ENCODE results near the gene STRN4.

STRN4 gene

DNA sequence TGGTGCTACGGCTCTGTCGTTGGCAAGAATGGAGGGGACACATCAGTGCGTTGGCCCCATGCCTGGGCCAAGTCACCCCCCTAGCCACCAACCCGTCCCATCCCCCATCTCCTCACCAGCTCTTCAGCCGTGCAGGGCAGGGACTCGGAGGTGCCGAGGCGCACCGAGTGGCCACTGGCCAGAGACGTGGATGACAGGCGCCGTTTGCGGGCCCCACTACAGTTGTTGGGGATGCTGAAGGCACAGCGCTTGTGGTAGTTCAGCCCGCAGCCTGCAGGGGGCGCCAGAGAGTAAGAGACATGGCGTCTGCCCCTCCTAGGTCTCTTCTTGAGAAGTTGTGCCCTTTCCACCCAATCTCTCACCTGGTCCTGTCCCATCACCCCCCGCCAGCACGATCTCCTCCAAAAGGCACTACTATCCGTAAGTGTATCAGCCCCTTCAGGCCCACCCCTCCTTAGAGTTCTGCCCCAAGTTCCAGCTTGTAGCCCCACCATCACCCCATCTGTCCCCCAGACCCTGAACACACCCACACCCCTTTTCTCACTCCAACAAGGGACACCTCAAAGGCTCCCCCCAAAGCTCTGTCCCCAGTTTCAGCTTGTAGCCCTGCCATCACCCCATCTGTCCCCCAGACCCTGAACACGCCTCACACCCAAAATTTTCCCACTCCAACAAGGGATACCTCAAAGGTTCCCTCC, 41.7 kb downstream of the STRN4 start:
- peak; percentile 92 for DNase-seq

GRCh38 chr19:46700704-46701103, 45.5 kb downstream of the STRN4 start:
- no peak for DNase-seq

GRCh38 chr19:46698395-46699321, 47.6 kb downstream of the STRN4 start:
- DNase-seq: no peak

DNA sequence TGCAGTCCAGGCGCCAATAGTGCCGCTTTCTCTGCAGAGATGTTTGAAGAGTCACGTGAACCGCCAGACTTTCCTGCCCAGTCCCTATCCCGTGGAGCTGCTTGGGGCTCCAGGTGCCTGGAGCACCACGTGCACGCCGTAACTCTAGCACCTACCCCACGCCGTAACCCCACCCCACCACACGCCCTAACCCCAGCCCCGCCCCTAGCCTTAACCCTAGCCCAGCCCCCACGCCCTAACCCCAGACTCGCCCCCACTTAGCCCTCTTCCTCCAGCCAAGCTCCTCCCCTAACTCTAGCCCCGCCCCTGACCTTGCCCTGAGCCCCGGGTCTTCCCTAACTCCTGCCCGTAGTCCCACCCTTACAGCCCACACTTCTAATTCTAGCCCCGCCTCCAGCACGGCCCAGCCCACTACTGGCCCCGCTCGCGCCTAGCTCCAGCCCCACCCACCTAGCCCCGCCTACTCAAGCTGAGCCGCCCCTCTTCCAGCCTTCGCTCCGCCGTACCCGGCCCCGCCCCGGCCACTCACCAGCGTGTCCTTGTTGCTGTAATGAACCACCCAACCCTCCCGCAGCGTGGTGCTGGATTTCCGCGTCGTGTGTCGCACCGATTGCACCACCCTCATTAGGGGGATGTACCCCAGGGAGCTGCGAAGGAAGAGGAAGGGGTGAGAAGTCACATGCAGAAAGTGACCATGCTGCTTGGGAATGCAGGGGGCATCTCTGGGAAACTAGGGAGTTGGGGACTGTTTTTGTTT, 48.9 kb downstream of the STRN4 start:
- DNase-seq: no peak

- no peak for DNase-seq
These were observed 49.4 kb downstream of the STRN4 start for GRCh38 chr19:46696866-46697203.

GRCh38 chr19:46696052-46696451, 50.2 kb downstream of the STRN4 start:
- DNase-seq: no peak

- no peak for DNase-seq
These were observed 52.5 kb downstream of the STRN4 start for GRCh38 chr19:46693760-46694159.

- DNase-seq: no peak
These were observed 53.1 kb downstream of the STRN4 start for GRCh38 chr19:46692918-46693722.

GRCh38 chr19:46691948-46692347, 54.3 kb downstream of the STRN4 start:
- no peak for DNase-seq

- DNase-seq: no peak
These were observed 55.1 kb downstream of the STRN4 start for GRCh38 chr19:46691104-46691503.

- DNase-seq: no peak
These were observed 56.9 kb downstream of the STRN4 start for GRCh38 chr19:46689358-46689757.

DNA sequence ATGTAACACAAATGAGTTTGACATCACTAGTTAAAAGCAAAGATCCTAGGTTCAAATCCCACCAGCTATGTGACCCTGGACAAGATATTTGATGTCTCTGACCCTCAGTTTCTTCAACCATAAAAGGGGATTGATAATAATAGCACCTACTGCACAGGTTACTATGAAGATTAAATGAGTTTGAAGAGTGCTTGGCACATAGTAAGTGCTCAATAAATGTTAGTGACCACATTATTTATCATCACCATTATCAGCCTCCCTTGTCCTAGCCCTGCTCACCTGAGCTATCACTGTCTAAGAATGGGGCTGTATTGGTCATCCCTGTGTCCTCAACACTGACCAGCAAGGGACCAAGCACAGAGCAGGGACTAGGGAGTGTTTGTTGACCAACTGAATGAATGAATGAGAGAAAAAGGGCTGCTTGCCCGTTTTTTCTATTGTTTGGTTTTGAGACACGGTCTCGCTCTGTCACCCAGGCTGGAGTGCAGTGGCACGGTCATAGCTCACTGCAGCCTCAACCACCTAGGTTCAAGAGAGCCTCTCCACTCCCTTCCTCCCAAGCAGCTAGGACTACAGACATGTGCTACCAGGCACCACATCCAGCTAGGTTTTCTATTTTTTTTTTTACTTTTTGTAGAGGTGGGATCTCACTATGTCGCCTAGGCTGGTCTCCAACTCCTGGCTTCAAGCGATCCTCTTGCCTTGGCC, 58.7 kb downstream of the STRN4 start:
- no peak for DNase-seq

DNA sequence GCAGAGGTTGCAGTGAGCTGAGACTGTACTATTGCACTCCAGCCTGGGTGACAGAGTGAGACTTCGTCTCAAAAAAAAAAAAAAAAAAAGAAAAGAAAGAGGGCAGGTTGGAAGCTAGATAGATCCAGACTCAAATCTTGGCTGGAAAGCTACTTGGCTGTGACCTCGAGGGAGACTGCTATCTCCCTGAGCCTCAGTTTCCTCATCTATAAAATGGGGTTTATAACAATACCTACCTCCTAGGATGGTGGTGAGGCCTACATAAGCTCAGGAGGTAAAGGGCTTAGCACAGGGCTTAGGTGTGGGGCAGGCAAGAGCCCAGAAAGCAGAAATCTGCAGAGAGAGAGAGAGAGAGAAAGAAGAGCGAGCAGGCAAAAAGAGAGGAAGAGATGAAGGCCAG, 61.1 kb downstream of the STRN4 start:
- DNase-seq: no peak

DNA sequence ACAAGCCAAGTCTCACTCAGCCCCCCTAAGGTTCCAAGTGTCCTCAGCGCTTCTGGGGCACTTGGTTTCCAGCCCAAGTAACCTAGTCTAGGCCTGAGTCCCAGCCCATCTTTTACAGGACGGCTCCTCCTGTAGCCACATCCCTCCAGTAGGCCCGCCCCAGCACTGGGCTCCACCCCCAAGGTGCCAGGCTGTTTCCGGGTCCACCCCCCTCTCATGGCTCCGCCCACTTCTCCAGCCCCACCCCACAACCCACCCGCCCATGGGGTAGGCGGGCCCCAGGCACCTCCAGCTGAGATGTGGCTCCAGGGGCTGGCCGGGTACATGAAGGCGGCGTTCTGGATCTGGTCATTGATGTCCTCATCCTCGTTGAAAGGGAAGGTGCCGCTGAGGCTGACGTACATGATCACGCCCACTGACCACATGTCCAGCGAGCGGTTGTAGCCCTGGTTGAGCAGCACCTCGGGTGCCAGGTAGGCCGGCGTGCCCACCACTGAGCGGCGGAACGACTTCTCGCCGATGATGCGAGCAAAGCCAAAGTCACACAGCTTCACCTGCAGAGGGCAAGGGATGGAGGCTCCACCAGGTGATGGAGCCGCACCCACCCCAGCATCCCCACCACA, 68.0 kb downstream of the STRN4 start:
- peak; percentile 30 for DNase-seq

DNA sequence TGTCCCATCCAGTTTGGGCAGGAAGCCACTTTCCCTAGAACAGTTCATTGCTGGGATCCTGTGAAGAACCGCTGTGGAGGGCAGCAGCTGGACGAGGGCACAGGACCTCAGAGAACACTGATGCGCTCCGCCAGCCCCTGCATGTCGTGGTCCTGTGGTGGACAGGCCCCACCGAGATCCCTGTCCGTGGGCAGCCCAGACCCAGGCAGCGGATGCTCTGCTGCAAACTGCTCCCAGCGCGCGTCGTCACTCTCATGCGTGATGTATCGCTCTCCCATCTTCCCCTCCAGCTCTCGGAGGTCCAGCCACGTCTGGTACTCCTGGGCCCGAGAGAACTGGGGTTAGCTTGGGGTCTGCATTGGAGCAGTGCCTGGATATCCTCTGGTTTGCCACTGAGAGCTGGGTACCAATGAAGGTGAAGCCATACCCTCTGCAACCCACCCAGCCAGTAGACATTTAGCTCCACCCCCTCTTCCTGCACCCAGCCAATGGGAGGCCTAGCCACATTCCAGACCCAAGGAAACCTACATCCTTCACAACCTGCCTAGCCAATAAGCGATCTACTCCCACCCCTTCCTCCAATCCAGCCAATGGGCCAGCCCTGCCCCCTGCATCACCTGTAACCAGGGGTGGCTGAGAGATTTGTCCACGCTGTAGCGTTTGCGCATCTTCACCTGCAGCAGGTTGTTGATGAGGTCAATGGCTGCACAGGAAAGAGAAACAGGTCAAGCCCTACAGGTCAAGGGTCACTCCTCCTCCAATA, 71.7 kb downstream of the STRN4 start:
- DNase-seq: no peak

DNA sequence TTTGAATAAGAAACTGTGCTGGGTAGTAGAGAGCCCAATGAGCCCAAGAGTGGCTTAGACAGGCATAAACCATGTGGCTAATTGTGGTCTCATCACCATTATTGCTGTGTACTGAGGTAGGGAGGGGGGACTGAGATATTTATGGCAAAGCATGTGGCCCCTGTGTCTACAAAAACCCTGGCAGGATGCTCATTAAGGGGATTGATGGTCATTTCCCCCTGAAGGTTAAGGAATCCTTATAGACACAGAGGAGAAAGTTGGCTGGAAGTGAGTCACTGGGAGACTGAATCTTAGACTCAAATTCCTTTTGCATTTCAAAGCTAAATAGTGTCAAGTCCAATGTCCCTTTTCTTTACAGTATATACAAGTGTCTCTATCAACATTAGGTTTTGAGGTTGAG, 75.4 kb downstream of the STRN4 start:
- DNase-seq: no peak

Measured in activated gamma-delta T cell treated with Interleukin-2 at 50 U/mL for 16 hours (primary cell).